ENCODE measurements around the gene ANKRD55.
"Not testable (repeated sequence)": the region's sequence is repeated elsewhere in the genome, so short reads cannot be mapped to it uniquely, and the experiment has no call there.

GRCh38 chr5:56249085-56249484, 16.0 kb upstream of the ANKRD55 start:
- not testable (repeated sequence) for TF ChIP-seq POLR2A, CTCF (IDR thresholded peaks at IDR 0.05)

Data from transverse colon (tissue), 3 donors.